MM.1S (cell line): ENCODE data around the gene CHMP2A.

ENCODE experiments used
- EZH2 ChIP-seq: fragments of 300-600 bp; sonication (generic); optimal IDR thresholded peaks from 2 replicates; pipeline ENCODE3; 2017; ENCODE audit warnings: low read depth, mild to moderate bottlenecking, antibody characterized with exemption, low read length, mixed read lengths
- TF ChIP-seq, protein P1 (sequence below): fragments of 300-600 bp; sonication (generic); IDR thresholded peaks from 2 replicates; pipeline ENCODE4 v1.5.1; 2016; ENCODE audit warnings: antibody characterized with exemption, low read length, mixed read lengths

- TF ChIP-seq, protein P1, sequence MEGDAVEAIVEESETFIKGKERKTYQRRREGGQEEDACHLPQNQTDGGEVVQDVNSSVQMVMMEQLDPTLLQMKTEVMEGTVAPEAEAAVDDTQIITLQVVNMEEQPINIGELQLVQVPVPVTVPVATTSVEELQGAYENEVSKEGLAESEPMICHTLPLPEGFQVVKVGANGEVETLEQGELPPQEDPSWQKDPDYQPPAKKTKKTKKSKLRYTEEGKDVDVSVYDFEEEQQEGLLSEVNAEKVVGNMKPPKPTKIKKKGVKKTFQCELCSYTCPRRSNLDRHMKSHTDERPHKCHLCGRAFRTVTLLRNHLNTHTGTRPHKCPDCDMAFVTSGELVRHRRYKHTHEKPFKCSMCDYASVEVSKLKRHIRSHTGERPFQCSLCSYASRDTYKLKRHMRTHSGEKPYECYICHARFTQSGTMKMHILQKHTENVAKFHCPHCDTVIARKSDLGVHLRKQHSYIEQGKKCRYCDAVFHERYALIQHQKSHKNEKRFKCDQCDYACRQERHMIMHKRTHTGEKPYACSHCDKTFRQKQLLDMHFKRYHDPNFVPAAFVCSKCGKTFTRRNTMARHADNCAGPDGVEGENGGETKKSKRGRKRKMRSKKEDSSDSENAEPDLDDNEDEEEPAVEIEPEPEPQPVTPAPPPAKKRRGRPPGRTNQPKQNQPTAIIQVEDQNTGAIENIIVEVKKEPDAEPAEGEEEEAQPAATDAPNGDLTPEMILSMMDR, result no peak
- no peak for TF ChIP-seq EZH2
Measured at GRCh38 chr19:58515259-58515658, 39.6 kb downstream of the CHMP2A start.
